IPS-18c (cell line): ENCODE measurements around the gene TK2.
"Not testable (repeated sequence)": the region's sequence is repeated elsewhere in the genome, so short reads cannot be mapped to it uniquely, and the experiment has no call there.

Source experiments
- H3K4me3 ChIP-seq: 2 replicates; pipeline ENCODE4 v1.7.0; 2013; ENCODE audit warnings: low read depth, mild to moderate bottlenecking, low read length, moderate library complexity; ENCODE audit not compliant: insufficient read depth
- H3K9me3 ChIP-seq: one replicate; pipeline ENCODE4 v1.6.1; 2013; ENCODE audit warnings: mild to moderate bottlenecking, low read length, moderate library complexity; ENCODE audit not compliant: control insufficient read depth, insufficient read depth

The TK2 gene

DNA sequence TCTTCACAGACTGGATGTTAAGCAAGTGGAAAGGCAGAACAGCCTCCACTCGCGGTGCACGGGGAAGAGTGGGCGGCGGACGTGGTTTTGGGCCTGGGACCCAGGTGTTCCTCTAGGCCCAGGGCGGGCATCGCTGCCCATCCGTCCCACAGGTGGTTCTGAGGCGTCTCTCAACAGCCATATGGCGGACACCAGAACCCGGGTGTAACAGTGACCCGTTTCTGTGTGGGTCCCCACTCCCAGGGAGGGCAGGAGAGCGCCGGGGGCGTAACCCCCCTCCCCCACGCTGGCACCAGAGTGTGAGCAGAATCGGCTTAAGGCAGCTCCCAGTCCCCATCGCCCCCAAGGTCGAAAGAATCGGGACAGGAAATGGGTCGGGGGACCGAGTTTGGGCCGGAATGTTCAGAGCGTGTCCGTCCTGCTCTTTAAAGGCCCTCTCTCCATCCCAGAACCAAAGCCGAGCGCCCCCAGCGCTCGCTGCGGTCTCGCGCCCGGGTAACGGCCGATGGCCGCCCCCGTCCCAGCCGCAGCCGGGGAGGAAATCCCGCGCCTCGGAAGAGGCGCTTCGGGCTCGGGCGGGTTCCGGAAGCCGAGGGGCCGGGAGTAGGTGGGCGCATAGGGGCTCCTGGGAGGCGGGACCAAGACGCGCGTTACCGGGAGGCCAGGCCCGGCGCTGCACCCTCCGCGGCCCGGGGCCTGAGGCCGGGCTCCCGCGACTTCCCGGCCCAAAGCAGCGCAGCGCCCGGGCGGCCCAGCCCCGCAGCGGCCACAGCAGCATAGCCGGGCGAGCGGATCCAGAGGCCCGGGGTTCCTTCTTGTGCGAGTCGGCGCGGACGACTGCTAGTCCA is at the start of gene TK2:
Gene TK2 (minus strand): TSS at position 839 of the 848 bp plus-strand sequence. CDS start 61 bp downstream, at position 778.
- Histone ChIP-seq H3K4me3 (peak within 1 kb of the TSS; percentile 73), H3K9me3 (no peaks in the 10 kb centered on the region)

DNA sequence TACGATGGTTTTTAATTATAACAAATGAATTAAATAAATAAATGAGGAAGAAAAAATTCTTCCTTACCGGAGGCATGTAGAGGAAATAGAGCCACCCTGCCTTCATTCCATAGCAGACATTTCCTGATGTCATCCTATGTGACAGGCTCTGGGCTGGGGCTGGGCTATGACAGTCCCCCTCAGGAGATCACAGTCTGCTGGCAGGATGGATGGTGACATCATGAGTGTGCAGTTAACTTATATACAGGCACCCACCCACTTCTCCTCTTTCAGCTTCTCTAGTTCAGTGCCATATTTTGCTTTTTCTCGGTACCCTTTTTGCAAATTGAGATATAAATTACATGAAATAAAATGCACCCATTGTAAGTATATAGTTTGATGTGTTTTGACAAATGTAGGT is 48.2 kb upstream of the TK2 start:
- Histone ChIP-seq H3K4me3 (no peak overlapping the region), H3K9me3 (no peaks in the 10 kb centered on the region)

DNA sequence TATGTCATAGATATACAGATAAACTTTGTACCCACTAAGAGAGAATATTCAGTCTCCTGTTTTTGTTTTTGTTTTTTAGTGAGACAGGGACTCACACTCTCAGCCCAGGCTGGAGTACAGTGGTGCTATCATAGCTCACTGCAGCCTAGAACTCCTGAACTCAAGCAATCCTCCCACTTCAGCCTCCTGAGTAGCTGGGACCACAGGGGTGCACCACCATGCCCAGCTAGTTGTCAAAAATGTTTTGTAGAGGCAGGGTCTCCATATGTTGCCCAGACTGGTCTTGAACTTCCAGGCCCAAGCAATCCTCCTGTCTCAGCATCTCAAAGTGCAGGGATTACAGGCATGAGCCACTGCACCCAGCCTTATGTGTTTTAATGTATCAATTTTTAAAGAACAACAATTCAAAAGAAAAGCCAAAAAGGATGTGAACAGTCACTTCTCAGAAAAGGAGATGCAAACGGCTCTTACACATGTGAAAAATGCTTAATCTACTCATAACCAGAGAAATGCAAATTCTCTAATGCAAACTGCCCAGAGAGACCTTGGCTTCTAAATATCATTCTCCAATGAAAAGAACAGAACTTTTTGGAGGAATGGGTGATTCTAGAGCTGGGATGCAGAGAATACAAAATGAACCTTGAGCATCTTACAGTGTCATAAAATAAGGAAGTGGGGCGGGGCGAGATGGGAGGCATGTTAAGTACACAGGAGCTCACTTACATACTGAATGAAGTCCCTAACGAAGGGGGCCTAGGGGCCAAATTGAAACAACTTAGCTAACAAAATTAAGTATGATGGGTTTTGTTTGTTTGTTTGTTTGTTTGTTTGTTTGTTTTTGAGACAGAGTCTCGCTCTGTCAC is 47.3 kb upstream of the TK2 start:
- no peaks in the 10 kb centered on the region for H3K9me3 ChIP-seq
- H3K4me3 ChIP-seq: no peak overlapping the region

GRCh38 chr16:66596559-66596958 is 46.6 kb upstream of the TK2 start:
- not testable (repeated sequence) for H3K4me3 ChIP-seq, H3K9me3 ChIP-seq

- no peak overlapping the region for H3K4me3 ChIP-seq
- no peaks in the 10 kb centered on the region for H3K9me3 ChIP-seq
Measured at GRCh38 chr16:66594739-66595138, 44.8 kb upstream of the TK2 start.

DNA sequence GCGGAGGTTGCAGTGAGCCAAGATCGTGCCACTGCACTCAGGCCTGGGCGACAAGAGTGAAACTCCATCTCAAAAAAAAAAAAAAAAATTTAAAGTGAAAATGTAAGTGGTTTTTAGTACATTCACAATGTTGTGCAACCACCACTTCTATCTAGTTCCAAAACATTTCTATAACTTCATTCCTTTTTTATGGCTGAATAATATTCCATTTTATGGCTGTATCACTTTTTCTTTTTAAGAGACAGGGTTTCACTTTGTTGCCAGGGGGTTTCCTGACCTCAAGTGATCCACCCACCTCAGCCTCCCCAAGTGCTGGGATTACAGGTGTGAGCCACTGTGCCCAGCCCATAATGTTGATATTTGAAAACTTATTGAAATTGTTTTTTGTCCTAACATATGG is 42.9 kb upstream of the TK2 start:
- H3K4me3 ChIP-seq: no peak overlapping the region
- no peaks in the 10 kb centered on the region for H3K9me3 ChIP-seq

GRCh38 chr16:66592241-66592640 is 42.3 kb upstream of the TK2 start:
- Histone ChIP-seq H3K9me3 (no peaks in the 10 kb centered on the region), H3K4me3 (no peak overlapping the region)

DNA sequence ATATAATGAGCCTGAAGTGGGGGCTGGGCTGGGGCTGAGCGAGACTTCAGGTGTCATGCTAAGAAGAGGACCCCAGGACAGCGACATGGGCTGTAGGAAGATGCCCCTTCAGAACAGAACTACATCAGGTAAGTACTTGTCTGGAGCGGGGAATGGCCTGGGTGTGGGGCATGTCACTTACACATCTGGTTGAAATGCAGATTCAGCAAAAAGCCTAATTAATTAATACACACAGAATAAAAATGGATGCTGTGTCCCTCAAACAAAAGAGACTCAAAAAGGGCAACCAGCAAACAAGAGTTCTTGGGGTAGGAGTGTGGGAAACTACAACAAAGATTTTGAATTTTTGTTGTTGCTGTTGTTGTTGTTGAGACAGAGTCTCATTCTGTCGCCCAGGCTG is 41.1 kb upstream of the TK2 start:
- Histone ChIP-seq H3K4me3 (no peak overlapping the region), H3K9me3 (no peaks in the 10 kb centered on the region)

DNA sequence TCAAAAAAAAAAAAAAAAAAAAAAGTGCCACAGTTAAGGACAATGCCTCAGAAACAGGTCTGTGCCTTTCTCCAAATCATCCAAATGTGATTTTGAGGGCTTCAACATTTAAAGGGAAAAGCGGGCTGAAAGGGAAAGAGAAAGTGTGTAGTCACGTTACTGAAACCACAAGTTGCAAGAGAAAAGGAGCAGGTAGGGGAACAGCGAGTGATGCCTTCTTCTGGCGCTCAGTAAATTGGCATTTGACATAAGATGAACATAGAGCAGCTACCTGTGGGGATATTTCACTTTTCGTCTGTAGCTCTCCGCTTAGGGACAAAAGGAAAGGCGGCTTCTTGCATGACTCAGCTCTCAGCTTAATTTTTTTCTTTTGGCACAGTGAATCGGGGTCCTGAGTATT is 40.4 kb upstream of the TK2 start:
- H3K4me3 ChIP-seq: no peak overlapping the region
- H3K9me3 ChIP-seq: no peaks in the 10 kb centered on the region

- H3K4me3 ChIP-seq: no peak overlapping the region
- H3K9me3 ChIP-seq: no peaks in the 10 kb centered on the region
Measured at GRCh38 chr16:66588981-66589713, 39.2 kb upstream of the TK2 start.

- Histone ChIP-seq H3K4me3 (no peak overlapping the region), H3K9me3 (no peaks in the 10 kb centered on the region)
Measured at GRCh38 chr16:66587881-66588600, 38.1 kb upstream of the TK2 start.

DNA sequence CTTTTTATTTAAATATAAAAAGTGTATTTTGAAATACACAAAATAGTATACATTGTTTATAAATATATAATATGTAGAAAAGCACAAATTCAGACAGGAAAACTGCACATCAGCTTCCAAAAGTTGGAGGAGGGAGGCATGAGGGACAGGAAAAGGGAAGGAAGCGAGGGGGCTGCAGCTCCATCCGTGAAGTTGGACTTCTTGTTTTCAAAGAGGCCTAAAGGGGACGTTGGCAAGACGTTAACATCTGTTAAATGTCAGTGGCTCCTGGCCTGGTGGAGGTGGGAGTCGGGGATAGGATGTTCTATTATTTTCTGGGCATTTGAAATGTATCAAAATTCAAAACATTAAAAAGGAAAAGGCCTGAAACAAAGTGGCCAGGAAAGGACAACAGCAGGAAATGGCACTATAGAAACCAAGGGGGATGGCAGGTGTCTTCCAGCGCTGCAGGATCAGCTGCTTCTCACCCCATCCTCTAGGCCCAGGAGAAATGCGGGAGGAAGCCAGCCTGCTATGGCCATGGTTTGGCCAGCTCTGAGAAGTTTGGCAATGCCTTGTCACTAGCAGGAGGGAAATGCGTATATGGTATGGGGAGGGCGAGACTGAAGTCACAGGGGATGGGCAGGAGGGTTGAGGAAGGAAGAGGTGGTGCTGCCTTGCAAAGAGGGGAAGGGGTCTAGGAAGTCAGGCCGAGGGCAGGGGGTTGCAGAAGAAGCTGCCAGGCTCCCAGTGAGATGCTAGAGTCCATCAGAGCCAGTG is 35.7 kb upstream of the TK2 start:
- no peaks in the 10 kb centered on the region for H3K9me3 ChIP-seq
- H3K4me3 ChIP-seq: no peak overlapping the region

DNA sequence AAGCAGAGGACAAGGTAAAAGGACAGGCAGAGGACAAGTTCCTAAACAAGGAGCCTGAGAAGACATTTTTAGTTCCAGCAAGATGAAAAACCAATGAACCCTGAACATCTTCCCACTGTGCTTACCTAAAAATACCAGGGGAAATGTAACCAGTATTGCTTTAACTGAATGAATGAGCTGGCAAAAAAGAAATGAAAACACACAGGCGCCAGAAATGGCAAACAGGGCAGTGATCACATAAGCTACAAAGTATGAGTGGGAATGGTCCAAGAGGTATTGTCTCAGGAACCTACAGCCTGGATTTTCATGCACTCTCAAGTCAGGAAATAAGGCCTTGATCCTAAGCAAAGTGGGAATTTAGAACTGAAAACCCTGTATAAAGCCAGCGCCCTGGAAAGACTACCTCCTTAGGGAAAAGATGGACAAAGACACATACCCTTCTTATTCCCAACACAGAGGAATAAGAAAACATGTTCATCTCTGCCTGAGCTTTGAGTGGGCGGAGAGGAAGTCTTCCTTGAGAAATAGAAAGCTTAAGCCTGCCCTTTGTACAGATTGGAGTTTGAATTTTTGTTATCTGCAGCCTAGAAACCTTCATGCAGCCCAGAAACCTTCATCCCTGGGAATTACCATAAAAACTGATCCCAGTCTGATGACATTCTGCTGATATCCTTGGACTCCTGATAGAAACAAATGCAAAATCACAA is 31.5 kb upstream of the TK2 start:
- no peak overlapping the region for H3K4me3 ChIP-seq
- no peaks in the 10 kb centered on the region for H3K9me3 ChIP-seq

DNA sequence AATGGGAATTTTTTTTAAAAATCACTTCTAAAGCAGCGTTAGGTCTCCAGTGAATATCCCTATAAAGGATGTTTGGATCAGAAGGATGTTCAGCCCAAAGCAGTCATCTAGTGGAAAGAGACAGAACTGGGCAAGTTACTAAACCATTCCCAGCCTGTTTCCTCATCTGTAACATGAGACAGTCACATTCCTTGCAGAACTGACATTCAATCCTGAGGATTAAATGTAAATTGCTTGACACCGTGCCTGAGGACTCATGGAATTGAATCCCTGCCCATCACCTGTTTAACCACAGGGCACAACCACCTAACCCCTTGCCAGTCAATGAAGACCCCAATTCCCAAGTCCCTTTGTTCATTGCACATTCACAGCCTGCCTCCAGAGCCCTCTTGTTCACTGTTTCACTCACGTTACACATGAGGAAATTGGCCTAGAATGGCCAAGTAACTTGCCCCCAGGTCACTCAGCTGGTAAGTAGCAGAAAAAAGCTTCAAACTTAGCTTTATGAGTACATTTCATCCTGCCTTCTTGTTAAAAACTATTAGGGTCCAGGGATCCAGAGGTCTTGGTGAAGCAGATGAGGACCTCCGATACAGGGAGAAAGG is 30.8 kb upstream of the TK2 start:
- Histone ChIP-seq H3K9me3 (no peaks in the 10 kb centered on the region), H3K4me3 (no peak overlapping the region)

GRCh38 chr16:66578651-66579531 is 29.0 kb upstream of the TK2 start, which contains the start of gene CMTM2:
Gene CMTM2 (plus strand): TSS chr16:66579463. CDS start chr16:66579608, 145 bp downstream.
- H3K4me3 ChIP-seq: peak within 1 kb of the TSS; percentile 5

More at GRCh38 chr16:66578651-66579531, 29.0 kb upstream of the TK2 start, which contains the start of gene CMTM2:
- H3K9me3 ChIP-seq: no peaks in the 10 kb centered on the region
